ENCODE results near the gene UTP18. TPM values are rescaled to one million over a fixed set of nuclear protein-coding genes. Genes with fewer than 3 reads are reported as not detected.

Gene UTP18
- total and polyA plus RNA-seq, 2 of the 13 experiments (the other 11 are each of a cell fraction or from before 2014, with no cell fraction given): 35.2 to 104 TPM

DNA sequence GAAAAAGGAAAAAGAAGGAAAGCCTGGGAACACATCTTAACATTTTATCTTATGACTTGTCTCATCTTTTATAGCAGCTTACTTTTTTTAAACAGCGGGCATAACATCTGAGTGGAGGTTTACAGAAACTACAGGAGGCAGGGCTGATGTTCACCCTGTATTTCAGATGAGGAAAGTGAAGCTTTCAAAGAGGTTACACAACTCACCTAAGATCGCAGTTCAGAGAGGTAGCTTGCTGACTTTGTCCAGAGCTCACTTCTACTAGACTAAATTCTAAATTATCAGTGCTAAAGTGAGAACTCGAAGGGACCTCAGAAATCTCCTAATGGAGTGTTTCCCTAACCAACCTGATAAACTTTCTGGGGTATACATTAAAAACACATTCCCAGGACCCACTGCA lies 4.2 kb upstream of the UTP18 start (continued):
- TF ChIP-seq TARDBP (CRISPR knock-in tag; IDR thresholded peaks at IDR 0.05) (no peak), ZNF337 (CRISPR knock-in tag; IDR thresholded peaks at IDR 0.05; ENCODE audit: borderline replicate concordance, low read depth) (no peak), ZNF264 (CRISPR knock-in tag; IDR thresholded peaks at IDR 0.05) (no peak), ZNF607 (CRISPR knock-in tag; IDR thresholded peaks at IDR 0.05; ENCODE audit: borderline replicate concordance) (no peak), NFE2 (CRISPR knock-in tag; IDR thresholded peaks at IDR 0.05) (no peak), ZNF431 (CRISPR knock-in tag; IDR thresholded peaks at IDR 0.05; ENCODE audit: borderline replicate concordance, low read depth) (no peak), ARID3A (IDR thresholded peaks at IDR 0.05; ENCODE audit: low read depth, low read length) (no peak), HNF4A (CRISPR knock-in tag; IDR thresholded peaks at IDR 0.05) (peak; percentile 38), ZNF770 (CRISPR knock-in tag; IDR thresholded peaks at IDR 0.05) (no peak), CENPX (CRISPR knock-in tag; IDR thresholded peaks at IDR 0.05) (no peak), FOXK1 (CRISPR knock-in tag; IDR thresholded peaks at IDR 0.05; ENCODE audit: borderline replicate concordance, low read depth) (no peak), CBX2 (IDR thresholded peaks at IDR 0.05; ENCODE audit: low read depth, low read length) (no peak), CBX2 (CRISPR knock-in tag; IDR thresholded peaks at IDR 0.05; ENCODE audit: low read depth) (no peak), NRL (CRISPR knock-in tag; IDR thresholded peaks at IDR 0.05; ENCODE audit: borderline replicate concordance) (no peak), ZNF670 (CRISPR knock-in tag; IDR thresholded peaks at IDR 0.05; ENCODE audit: borderline replicate concordance) (no peak), XRCC5 (optimal IDR thresholded peaks at IDR 0.05; ENCODE audit: low read length) (no peak)
- TF ChIP-seq, protein P1, sequence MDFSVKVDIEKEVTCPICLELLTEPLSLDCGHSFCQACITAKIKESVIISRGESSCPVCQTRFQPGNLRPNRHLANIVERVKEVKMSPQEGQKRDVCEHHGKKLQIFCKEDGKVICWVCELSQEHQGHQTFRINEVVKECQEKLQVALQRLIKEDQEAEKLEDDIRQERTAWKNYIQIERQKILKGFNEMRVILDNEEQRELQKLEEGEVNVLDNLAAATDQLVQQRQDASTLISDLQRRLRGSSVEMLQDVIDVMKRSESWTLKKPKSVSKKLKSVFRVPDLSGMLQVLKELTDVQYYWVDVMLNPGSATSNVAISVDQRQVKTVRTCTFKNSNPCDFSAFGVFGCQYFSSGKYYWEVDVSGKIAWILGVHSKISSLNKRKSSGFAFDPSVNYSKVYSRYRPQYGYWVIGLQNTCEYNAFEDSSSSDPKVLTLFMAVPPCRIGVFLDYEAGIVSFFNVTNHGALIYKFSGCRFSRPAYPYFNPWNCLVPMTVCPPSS (IDR thresholded peaks at IDR 0.05): no peak
- TF ChIP-seq, protein P2, sequence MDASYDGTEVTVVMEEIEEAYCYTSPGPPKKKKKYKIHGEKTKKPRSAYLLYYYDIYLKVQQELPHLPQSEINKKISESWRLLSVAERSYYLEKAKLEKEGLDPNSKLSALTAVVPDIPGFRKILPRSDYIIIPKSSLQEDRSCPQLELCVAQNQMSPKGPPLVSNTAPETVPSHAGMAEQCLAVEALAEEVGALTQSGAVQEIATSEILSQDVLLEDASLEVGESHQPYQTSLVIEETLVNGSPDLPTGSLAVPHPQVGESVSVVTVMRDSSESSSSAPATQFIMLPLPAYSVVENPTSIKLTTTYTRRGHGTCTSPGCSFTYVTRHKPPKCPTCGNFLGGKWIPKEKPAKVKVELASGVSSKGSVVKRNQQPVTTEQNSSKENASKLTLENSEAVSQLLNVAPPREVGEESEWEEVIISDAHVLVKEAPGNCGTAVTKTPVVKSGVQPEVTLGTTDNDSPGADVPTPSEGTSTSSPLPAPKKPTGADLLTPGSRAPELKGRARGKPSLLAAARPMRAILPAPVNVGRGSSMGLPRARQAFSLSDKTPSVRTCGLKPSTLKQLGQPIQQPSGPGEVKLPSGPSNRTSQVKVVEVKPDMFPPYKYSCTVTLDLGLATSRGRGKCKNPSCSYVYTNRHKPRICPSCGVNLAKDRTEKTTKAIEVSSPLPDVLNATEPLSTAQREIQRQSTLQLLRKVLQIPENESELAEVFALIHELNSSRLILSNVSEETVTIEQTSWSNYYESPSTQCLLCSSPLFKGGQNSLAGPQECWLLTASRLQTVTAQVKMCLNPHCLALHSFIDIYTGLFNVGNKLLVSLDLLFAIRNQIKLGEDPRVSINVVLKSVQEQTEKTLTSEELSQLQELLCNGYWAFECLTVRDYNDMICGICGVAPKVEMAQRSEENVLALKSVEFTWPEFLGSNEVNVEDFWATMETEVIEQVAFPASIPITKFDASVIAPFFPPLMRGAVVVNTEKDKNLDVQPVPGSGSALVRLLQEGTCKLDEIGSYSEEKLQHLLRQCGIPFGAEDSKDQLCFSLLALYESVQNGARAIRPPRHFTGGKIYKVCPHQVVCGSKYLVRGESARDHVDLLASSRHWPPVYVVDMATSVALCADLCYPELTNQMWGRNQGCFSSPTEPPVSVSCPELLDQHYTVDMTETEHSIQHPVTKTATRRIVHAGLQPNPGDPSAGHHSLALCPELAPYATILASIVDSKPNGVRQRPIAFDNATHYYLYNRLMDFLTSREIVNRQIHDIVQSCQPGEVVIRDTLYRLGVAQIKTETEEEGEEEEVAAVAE (CRISPR knock-in tag; IDR thresholded peaks at IDR 0.05; ENCODE audit: borderline replicate concordance): no peak

Data from HepG2 (cell line).